ENCODE measurements around the gene DUOX1.
"Not testable (repeated sequence)": the region's sequence is repeated elsewhere in the genome, so short reads cannot be mapped to it uniquely, and the experiment has no call there.

Gene DUOX1

DNA sequence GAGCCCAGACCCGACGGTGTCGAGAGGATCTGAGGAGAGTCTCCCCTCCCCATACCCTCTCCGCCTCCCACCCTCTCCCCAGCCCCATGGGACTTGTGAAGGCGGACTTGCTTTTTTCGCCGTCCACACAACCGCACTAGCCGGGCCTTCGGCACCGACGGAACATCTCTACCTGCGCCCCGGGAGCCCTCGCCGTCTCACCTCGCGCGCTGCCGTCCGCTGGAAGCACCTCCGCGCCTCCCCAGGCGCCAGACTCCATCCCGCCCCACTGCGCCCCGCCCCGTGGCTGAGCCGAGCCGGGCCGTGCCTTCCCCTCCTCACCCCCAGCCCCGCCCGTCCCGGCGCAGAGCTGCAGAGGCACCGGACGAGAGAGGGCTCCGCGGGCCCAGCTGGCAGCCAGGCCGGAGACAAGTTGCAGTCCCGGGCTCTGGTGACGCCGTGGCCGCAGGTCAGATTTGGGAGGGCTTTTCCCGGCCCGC is at the start of gene DUOX1, which contains the start of gene DUOXA1:
DUOX1 (plus strand) TSS at position 344 of the 479 bp plus-strand sequence. CDS start 1,973 bp downstream, outside the sequence.
DUOXA1 (minus strand) TSS at position 229 of the 479 bp plus-strand sequence. CDS start 6,865 bp downstream, outside the sequence.
- DNase-seq, result peak in 1 of 2 donors; percentile 13

DNA sequence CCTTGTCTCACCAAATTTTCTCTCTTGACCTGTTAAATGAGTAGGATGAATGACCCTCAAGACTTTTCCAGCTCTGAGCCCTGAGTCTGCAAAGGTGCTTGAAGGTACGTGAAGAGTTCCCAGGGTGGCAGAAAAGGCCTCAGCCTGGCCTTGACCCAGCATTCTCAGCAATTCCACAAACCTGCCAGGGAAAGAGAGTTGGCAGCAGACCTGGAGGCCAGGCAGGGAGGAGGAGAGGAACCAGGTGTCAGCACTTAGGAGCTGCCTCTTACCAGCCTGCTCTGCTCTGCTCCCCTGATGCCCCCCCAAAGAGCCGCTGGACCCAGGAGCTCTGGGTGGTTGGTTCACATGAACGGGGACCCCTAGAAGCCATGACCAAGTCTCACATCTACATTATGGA is 49.2 kb upstream of the DUOX1 start:
- DNase-seq, result not testable (repeated sequence)

DNA sequence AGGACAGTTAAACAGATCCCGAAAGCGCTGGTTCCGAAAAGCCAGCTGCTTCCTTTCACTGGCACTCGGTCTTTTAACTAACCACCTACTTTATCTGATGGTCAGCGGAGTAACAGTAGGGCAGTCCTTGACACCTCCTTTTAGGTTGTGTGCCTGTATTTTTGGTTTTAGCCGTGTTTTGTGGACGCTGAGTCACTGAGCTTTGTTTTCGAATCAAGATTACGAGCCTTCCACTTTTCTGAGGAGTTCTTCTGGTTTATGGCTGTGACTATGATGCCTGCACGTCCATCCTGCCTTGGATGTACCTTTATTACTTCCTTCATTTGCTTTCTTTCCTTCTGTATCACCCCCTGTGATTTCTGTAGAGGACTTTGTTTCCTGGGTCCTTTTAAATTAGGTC is 47.4 kb upstream of the DUOX1 start:
- not testable (repeated sequence) for DNase-seq

DNA sequence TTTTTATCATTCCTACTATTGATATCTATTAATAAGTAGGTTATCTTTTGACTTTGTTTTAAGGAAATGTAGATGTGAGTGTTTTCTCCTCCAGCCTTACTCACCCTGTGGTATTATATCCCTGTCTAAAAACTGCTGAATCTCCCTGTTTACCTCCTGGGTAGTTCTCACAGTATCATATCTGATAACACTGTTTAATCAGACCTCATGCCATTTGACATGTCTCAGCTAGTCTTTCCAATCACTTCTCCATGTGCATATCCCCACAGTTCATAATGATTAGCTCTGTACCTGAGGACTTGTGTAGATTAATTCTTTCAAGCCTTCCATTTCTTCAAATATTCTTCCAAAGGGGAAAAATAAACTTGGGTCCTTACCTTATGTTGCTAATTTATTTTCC is 46.6 kb upstream of the DUOX1 start:
- DNase-seq, result no peak

DNA sequence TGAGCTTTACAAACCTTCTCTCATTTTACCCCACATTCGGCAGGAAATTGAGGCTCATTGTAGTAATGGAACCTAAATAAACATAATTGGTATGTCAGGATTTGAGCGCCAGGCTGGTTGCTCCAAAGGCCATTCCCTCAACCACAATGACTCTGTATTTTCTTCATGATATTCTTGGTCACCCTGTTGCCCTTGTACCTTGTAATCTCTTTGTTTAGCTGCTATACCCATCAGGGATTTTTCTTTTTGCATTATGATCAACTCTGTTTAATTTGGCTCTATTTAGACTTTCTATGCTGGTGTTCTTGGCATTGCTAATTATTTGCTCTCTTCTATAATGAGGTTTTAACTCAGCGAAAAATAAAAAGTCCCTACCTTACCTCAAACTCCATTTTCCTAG is 45.6 kb upstream of the DUOX1 start:
- no peak for DNase-seq

DNA sequence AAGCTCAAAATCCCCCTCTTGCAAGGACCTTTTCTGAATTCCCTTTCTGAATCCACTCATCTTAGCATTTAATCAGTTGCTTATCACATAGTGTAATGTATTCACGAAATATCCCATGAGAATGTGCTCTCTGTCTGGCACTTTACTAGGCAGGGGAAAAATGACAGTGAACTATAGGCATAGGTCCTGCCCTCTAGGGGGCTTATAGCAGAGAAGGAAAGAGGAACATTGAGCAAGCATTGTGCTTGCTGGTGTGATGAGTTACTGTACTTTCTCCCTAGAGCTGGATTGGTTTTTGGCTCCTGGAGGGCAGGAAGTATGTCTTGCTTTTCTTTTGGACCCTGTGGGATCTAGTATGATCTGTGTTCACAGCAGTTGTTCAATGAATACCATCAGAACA is 42.3 kb upstream of the DUOX1 start:
- no peak for DNase-seq

DNA sequence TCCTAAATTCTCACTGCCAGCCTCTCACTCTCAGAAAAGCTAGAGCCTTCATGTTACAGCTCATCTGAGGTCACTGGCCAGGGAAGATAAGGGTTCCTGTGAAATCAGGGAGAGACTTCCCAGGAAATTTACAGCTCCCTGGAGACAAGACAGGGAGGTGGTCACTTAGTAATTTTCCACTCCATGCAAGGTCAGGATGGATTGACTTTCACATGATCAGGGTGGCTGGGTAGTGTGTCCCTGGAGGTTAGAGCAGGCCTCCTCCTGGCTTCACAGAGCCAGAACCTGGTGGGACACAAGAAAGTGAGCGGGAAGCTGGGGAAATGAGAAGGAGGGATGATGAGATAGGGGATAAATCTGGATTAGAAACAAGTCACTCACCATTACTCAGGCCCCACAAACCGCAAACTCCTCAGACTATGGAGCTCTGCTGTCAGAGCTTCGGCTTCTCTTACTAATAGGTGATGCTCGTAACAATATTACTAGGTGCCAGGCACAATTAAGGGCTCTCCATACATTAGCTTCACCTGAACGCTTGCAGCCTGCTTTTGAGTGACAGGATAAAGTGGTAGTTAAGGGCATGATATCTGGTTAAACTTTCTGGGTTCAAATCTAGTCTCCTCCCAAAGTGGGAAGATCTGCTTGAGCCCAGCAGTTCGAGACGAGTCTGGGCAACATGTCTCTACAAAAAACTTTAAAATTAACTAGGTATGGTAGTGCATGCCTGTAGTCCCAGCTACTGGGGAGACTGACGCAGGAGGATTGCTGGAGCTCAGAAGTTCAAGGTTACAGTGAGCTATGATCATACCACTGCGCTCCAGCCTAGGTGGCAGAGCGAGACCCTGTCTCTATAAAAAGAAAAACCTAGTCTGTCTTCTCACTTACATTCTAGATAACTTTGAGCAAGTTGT is 40.7 kb upstream of the DUOX1 start:
- DNase-seq, result no peak

DNA sequence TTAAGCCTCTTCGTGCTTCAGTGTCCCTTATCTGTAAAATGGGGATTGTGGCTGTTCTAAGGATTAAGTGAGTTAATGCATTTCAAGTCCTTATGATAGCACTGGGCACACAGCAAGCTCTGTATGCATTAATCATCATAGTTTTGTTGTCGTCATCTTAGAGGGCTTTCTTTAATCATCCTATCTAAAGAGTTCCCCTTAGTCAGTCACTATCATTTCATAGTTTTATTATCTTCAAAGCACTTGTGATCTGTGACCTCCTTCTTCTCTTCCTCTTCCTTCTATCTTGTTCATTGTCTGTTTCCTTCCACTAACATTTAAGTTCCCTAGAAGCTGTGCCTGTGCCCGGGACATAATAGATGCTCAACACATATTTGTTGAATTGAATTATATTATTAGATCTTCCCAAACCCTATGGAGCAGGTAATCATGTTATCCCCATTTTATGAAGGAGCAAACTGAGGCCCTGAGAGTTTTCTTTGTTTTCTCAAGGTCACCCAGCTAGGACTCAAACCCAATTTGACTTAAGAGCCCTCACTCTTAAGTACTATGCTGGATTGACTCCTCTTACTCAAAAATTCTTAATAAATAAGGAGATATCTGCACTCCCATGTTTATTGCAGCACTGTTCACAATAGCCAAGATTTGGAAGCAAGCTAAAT is 40.0 kb upstream of the DUOX1 start:
- no peak for DNase-seq

DNA sequence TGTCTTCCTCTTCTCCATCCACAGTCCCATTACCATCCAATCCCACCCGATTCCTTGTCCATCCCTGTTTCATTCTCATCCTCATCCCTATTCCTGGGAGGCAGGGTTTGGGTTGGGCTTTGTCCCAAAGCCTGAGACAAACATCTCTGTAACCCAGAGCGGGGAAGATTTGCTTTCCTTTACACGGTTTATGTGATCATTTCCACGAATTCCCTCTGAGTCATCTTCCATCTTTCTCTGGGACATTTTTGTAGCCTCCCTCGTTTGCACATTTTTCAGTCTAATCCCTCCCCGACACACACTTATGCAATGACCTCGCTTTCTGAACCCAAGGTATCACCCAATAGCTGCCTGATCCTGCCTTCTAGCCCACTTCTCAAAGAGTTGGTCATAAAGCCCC is 38.6 kb upstream of the DUOX1 start:
- no peak for DNase-seq

DNA sequence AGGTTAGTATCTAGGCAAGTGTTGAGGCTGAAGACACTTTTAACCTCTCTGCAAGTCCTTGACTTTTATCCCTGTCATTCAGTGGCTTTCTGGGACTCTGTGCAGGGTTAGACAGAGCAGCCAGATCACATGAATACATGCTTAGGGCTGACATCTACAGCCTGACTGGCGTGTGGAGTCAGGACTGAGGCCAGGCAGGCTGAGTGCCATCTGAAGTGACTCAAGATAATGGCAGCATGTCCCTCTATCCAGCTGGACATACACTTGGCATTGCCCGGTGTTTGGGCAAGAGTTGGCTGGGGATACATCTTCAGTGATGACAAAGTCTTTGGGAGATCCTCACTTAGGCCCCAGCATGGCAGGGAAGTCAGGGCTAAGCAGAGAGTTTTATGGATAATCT is 38.2 kb upstream of the DUOX1 start:
- DNase-seq, result no peak

DNA sequence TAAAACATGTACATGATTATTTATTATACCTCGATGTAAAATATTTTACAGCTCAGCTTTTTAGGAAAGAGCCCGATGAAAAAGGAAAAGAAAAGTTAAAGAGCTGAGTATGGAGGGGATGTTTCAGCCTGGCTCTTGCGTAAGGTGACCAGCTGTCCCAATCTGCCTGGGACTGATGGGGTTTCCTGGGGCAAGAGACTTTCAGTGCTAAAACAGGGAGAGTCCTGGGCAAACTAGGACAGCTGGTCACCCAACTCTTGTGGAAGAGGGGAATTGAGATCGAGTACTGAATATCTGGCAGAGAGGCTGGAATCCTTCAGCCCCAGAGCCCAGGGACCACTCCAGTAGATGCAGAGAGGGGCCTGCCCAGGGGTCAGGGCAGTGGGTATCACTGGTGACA is 36.8 kb upstream of the DUOX1 start:
- DNase-seq, result no peak

DNA sequence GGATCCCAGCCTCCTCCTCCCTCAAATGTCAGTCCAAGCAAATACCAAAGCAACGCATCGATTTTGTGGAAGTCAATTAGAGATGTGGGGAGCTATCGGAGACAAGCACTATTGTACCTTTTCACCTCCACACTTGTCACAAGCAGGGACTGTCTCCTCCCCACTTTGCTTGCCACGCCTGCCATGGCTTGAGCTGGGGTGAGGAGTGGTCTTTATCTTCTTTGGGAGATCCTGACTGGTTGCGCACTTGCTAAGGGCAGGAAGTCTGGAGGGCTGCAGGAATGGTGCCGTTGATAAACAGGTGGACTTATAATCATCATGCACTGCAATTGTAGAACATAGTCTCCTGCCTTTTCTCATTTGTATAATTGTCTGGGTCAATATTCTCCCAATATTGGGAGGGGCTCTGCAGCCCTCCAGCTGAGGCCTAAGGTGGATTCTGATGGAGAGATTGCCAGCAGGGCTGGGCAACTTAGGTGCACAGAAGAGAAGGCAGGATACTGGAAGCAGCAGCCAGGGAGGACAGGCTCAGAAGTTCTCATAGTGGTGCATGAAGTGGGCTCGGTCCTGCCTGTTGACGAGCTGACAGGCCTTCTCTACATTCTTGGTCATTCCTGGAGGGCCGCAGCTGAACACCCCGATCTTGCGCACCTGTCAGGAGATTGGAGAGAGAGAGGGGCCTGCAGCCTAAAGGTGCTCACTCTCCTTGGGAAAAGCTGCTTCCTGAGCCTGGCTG is 36.0 kb upstream of the DUOX1 start:
- DNase-seq, result no peak

DNA sequence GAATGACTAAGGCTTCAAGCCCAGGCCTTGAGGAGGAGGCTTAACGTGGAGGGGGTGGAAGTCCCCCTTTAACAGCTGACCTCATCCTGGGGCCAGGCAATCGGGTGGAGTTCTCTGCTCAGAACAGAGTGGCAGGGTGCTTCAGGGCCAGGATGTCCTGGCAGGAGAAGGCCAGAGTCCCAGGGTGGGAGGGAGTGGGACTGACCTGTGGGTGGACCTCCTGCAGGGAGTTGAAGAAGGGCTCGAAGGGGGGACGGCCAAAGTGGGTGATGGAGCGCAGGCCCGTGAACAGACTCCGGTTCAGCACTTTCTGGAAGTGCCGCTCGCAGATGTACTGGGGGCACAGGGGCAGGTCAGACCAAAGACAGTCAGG is 35.5 kb upstream of the DUOX1 start:
- no peak for DNase-seq

DNA sequence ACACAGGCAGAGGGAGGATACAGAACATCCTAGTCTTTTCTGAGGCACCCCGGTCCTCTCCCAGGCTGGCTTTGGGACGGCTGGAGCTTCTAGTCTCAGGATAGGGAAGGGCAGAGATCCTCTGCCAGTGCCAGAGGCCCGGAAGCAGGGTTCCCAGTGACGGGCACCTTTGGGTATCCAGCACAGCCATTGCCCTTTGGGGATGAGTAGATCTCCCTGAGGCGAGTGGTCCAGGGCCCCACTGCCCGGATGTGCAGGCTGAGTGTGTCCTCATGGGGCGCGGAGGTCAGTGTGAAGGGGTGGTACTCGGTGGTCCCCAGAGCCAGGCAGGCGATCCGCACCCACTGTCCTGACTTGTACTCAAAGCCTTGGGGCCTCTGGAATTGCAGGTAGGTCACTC is 34.1 kb upstream of the DUOX1 start:
- no peak for DNase-seq

DNA sequence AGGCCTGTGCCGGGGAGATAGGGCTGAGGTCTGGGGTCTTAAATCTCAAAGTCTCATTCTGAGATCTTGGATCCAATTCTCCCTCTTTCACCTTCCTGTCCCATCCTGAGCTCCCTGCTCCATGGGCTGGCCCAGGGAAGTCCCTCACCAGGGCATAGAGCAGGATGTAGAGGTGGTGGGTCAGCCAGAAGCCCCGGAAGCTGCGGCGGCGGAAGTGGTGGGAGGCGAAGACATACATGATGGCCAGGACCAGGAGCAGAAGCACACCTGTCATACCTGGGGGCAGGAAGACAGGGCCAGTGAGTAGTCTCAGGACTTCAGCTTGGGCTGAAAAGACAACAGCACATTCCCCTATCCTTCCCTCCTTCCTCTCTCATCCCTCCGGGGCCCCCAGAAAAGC is 32.3 kb upstream of the DUOX1 start:
- no peak for DNase-seq

DNA sequence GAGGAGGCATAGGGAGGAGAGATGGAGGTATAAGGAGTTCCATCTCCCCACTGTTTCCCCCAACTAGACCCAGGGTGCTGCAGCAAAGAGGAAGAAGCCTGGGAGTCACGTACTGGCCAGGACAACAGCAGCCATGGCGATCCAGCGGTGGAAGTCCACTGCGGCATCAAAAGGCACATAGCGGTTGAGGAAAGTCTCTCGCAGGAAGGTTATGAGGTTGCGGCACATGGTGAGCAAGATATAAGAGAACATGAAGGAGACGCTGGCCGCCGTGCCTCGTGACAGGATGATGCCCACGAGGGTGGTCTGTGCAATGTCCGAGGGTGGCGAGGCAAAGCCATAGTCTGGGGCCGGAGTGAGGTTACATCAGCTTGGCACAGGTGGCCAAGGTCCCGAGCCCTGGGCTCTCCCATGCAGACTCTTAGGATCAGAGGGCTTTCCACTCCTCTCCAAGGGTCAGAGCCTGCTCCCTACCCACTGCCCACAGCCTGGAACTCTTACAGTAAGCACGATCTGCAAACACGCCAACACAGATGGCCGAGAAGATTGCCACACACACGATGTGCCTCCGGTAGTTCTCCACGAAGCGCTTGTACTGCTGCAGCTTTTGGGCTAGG is 30.1 kb upstream of the DUOX1 start:
- no peak for DNase-seq

DNA sequence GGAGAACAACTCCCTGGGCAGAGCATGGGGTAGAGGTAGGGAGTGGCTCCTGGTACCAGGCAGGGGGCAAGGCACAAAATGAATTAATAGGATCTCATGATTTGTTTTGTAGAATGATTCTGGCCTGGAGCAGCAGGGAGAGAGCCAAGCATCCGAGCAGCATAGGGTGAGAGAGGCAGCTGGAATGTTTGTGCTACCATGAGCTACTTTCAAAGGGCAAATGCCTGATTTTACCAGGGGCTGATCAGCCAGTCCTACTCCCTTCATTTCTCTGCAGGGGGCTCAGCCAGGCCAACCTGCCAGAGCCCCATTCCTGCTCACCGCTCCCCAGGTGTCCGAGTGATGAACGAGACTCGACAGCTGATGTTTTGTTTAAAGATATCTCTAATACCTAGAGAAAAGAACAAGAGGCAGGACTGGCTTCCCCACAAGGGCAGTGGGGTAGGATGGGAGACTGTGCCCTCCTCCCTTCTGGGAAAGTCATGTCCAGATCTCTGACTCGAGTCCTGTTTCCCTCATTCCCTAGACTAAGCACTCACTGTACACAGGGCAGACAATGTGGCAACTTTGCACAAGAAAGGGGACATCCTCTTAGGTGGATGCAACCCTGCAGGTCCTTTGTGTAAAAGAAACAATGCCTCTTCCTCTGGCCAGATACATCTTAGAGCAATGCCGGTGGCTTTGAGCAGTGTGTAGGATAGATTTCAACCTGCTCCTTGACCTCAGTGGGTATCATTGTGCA is 28.7 kb upstream of the DUOX1 start:
- DNase-seq, result no peak

DNA sequence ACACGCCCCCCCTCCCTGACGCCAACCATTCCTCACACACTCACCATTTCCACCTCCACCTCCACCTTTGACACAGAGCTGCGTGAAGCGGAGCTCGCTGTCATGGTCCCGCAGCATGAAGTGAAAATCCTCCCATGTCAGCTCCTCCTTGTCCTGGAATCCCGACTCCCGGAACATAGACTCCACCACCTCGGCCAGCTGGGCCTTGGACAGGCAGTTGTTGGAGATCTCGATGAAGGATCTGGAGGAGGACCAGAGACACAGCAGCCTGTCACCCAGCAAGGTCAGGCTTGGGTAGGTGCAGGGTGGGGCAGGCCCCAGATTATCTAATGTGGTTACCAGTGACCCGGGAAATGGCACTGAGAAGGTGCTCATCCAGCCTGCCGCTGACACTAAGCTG is 28.0 kb upstream of the DUOX1 start:
- DNase-seq, result no peak

DNA sequence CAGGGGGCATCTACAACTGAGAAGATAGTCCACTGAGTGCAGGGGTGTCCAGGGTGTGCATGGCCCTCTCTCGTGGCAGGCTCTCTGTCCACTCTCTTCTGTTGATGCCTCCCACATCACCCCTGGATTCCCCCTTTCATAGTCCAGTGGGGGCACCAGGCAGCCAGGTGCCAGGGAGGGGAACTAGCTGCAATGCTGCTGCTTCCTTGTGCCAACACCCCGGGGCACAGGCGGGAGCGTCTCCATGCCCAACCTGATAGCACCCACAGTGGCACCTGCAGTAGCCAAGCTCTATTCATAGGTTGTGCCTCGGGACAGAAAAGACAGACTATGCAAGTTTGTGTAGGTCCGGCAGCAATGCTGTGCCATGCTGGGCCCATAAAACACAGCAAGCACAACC is 27.6 kb upstream of the DUOX1 start:
- no peak for DNase-seq

DNA sequence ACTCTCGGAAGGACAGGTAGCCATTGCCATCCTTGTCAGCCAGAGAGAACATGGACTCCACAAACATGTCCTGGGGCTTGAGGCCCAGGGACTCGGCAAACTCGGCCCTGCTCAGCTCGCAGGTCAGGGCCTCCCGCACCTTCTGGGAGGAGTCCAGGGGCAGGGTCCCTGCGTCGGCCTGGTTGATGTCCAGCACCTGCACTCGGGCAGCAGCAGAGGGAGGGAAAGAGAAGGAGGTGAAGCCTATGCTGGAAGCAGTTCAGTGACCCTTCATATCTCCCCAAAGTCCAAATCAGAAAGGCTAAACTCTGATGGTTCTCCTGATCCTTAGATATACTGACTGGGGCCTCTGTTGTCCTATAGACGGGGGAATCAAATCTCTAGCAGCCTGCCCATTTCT is 25.6 kb upstream of the DUOX1 start:
- DNase-seq, result not testable (repeated sequence)

DNA sequence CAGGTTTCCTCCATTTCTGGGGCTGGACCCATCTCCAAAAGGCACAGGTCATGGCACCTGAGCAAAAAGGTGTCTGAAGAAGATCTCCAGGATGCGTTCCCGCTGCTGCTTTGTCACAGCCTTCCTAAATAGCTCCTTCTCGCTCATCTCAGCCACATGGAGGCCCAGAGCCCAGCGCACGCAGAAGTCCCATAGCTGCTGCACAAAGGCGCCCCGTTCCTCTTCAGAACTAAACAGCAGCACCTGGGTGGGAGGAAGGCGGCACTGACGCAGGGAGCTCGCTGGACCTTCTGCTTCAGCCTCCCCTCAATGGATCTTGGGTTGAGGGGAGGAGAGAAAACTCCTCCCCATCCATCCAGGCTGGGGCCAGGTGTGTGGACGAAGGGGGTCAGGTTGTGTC is 24.2 kb upstream of the DUOX1 start:
- DNase-seq, result no peak
